Measurements from ENCODE around the gene ARID4B. TPM values are rescaled to one million over a fixed set of nuclear protein-coding genes. Genes with fewer than 3 reads are reported as not detected.

ARID4B gene
- total and polyA plus RNA-seq, 2 donors (not counting 1 experiment from before 2014, with no cell fraction given), result 15.3 to 42.4 TPM

DNA sequence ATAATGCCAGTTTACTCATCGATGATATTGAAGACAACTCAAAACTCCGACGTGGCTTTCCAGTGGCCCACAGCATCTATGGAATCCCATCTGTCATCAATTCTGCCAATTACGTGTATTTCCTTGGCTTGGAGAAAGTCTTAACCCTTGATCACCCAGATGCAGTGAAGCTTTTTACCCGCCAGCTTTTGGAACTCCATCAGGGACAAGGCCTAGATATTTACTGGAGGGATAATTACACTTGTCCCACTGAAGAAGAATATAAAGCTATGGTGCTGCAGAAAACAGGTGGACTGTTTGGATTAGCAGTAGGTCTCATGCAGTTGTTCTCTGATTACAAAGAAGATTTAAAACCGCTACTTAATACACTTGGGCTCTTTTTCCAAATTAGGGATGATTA lies 14.1 kb upstream of the ARID4B start:
- Histone ChIP-seq H3K4me2 (ENCODE audit: extremely low read depth, insufficient read depth, low read length) (no peak overlapping the region), H3K27ac (ENCODE audit: insufficient read depth, low read length) (no peak overlapping the region), H3K9ac (ENCODE audit: insufficient read depth, low read length) (no peak overlapping the region), H3K79me2 (ENCODE audit: control insufficient read depth, insufficient read depth, low read length) (no peaks in the 10 kb centered on the region), H3K4me1 (ENCODE audit: control insufficient read depth, extremely low read depth, insufficient read depth, low read length) (no peaks in the 10 kb centered on the region), H2AFZ (ENCODE audit: low read length) (no peak overlapping the region), H3K4me3 (replicated peaks in 1 of 4; ENCODE audit: control extremely low read depth in 1 of 4, insufficient read depth in 1 of 4, low read depth in 3 of 4, low read length in 4 of 4) (no peak overlapping the region), H3K9me3 (ENCODE audit: control insufficient read depth, insufficient read depth, low read depth, low read length) (no peaks in the 10 kb centered on the region), H3K36me3 (ENCODE audit: control insufficient read depth, insufficient read depth, low read length) (no peaks in the 10 kb centered on the region), H3K27me3 (ENCODE audit: control insufficient read depth, insufficient read depth, low read length) (no peaks in the 10 kb centered on the region), H4K20me1 (ENCODE audit: control insufficient read depth, extremely low read depth, insufficient read depth, low read length) (no peaks in the 10 kb centered on the region)
- DNase-seq (ENCODE audit: low read depth in 2 of 2), result no peak
- TF ChIP-seq, protein P1, sequence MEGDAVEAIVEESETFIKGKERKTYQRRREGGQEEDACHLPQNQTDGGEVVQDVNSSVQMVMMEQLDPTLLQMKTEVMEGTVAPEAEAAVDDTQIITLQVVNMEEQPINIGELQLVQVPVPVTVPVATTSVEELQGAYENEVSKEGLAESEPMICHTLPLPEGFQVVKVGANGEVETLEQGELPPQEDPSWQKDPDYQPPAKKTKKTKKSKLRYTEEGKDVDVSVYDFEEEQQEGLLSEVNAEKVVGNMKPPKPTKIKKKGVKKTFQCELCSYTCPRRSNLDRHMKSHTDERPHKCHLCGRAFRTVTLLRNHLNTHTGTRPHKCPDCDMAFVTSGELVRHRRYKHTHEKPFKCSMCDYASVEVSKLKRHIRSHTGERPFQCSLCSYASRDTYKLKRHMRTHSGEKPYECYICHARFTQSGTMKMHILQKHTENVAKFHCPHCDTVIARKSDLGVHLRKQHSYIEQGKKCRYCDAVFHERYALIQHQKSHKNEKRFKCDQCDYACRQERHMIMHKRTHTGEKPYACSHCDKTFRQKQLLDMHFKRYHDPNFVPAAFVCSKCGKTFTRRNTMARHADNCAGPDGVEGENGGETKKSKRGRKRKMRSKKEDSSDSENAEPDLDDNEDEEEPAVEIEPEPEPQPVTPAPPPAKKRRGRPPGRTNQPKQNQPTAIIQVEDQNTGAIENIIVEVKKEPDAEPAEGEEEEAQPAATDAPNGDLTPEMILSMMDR (conservative IDR thresholded peaks at IDR 0.05 in 1 of 2, IDR thresholded peaks at IDR 0.05 in 1 of 2; ENCODE audit: low read depth in 1 of 2, low read length in 2 of 2), result no peak
- TF ChIP-seq EZH2 (IDR thresholded peaks at IDR 0.05; ENCODE audit: low read length, missing control alignments), result no peak

DNA sequence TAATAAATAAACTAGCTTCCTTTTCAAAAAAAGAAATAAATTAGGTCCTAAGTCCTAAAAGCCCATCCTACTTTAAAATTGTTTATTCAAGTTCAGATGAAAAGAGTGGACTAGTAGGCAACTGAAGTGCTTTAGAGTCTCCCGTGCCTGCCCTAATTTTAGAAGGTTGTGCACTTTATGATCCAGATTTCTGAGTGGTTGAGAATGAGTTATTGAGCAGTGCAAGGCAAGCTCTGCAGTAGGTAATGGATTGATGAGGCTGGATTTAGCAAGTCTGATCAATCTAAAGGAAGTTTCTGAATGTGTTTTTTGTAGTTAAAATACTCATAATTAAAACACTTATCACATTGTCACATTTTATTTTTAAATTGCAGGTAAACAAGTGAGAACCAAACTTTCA lies 13.4 kb upstream of the ARID4B start:
- Histone ChIP-seq H3K79me2 (ENCODE audit: control insufficient read depth, insufficient read depth, low read length) (no peaks in the 10 kb centered on the region), H3K4me3 (replicated peaks in 1 of 4; ENCODE audit: control extremely low read depth in 1 of 4, insufficient read depth in 1 of 4, low read depth in 3 of 4, low read length in 4 of 4) (no peak overlapping the region), H3K36me3 (ENCODE audit: control insufficient read depth, insufficient read depth, low read length) (no peaks in the 10 kb centered on the region), H3K4me1 (ENCODE audit: control insufficient read depth, extremely low read depth, insufficient read depth, low read length) (no peaks in the 10 kb centered on the region), H3K27ac (ENCODE audit: insufficient read depth, low read length) (no peak overlapping the region), H3K9ac (ENCODE audit: insufficient read depth, low read length) (no peak overlapping the region), H4K20me1 (ENCODE audit: control insufficient read depth, extremely low read depth, insufficient read depth, low read length) (no peaks in the 10 kb centered on the region), H3K4me2 (ENCODE audit: extremely low read depth, insufficient read depth, low read length) (no peak overlapping the region), H3K9me3 (ENCODE audit: control insufficient read depth, insufficient read depth, low read depth, low read length) (no peaks in the 10 kb centered on the region), H3K27me3 (ENCODE audit: control insufficient read depth, insufficient read depth, low read length) (no peaks in the 10 kb centered on the region), H2AFZ (ENCODE audit: low read length) (no peak overlapping the region)
- TF ChIP-seq, protein P1 (conservative IDR thresholded peaks at IDR 0.05 in 1 of 2, IDR thresholded peaks at IDR 0.05 in 1 of 2; ENCODE audit: low read depth in 1 of 2, low read length in 2 of 2), result no peak
- TF ChIP-seq EZH2 (IDR thresholded peaks at IDR 0.05; ENCODE audit: low read length, missing control alignments), result no peak
- no peak for DNase-seq (ENCODE audit: low read depth in 2 of 2)

DNA sequence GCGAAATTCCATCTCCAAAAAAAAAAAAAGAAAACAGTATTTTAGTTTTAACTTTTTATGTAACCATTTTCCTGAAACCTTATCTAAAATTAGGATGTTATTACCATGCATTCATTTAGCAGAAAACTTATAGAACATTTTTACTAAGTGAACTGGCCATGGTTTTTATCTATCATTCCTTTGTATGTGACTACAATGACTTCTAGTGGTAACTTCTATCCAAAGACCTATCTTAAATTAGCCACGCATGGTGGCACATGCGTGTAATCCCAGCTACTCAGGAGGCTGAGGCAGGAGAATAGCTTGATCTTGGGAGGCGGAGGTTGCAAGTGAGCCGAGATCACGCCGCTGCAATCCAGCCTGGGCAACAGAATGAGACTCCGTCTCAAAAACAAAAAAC lies 11.8 kb upstream of the ARID4B start:
- Histone ChIP-seq H3K27ac (ENCODE audit: insufficient read depth, low read length) (no peak overlapping the region), H2AFZ (ENCODE audit: low read length) (no peak overlapping the region), H3K79me2 (ENCODE audit: control insufficient read depth, insufficient read depth, low read length) (no peaks in the 10 kb centered on the region), H3K4me3 (replicated peaks in 1 of 4; ENCODE audit: control extremely low read depth in 1 of 4, insufficient read depth in 1 of 4, low read depth in 3 of 4, low read length in 4 of 4) (no peak overlapping the region), H3K27me3 (ENCODE audit: control insufficient read depth, insufficient read depth, low read length) (no peaks in the 10 kb centered on the region), H3K4me1 (ENCODE audit: control insufficient read depth, extremely low read depth, insufficient read depth, low read length) (no peaks in the 10 kb centered on the region), H3K4me2 (ENCODE audit: extremely low read depth, insufficient read depth, low read length) (no peak overlapping the region), H3K9ac (ENCODE audit: insufficient read depth, low read length) (no peak overlapping the region), H3K36me3 (ENCODE audit: control insufficient read depth, insufficient read depth, low read length) (no peaks in the 10 kb centered on the region), H4K20me1 (ENCODE audit: control insufficient read depth, extremely low read depth, insufficient read depth, low read length) (no peaks in the 10 kb centered on the region), H3K9me3 (ENCODE audit: control insufficient read depth, insufficient read depth, low read depth, low read length) (no peaks in the 10 kb centered on the region)
- TF ChIP-seq EZH2 (IDR thresholded peaks at IDR 0.05; ENCODE audit: low read length, missing control alignments), result no peak
- TF ChIP-seq, protein P1 (conservative IDR thresholded peaks at IDR 0.05 in 1 of 2, IDR thresholded peaks at IDR 0.05 in 1 of 2; ENCODE audit: low read depth in 1 of 2, low read length in 2 of 2), result no peak
- no peak for DNase-seq (ENCODE audit: low read depth in 2 of 2)
